ENCODE results near the gene NPPA.

The NPPA gene

DNA sequence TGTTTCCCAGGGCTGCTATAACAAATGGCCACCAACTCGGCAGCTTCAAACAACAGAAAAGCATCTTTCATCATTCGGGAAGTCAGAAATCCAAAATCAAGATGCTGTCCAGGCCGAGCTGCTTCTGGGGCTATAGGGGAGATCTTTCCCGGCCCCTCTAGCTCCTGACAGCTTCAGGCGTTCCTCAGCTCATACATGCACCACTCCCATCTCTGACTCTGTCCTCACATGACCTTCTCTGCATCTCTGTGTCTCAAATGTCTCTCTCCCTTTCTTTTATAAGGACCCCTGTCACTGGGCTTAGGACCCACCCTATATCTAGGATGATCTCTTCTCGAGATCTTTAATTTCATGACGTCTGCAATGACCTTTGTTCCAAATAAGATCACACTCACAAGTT lies 25.0 kb upstream of the NPPA start:
- no peak overlapping the region for H2AFZ ChIP-seq (ENCODE audit: low read length)
- H3K4me3 ChIP-seq (ENCODE audit: low read depth, low read length, poor library complexity, severe bottlenecking) = no peak overlapping the region
- H3K27me3 ChIP-seq (ENCODE audit: insufficient read depth, low read length) = peaks cover 3% of the 10 kb centered on the region; the same call in 1 of the 2 replicates
- H3F3A ChIP-seq (ENCODE audit: insufficient read depth, low read length) = no peaks in the 10 kb centered on the region
- TF ChIP-seq EZH2 (IDR thresholded peaks at IDR 0.05; ENCODE audit: borderline replicate concordance, low read length) = no peak
- H3K79me2 ChIP-seq (ENCODE audit: insufficient read depth, low read length) = no peaks in the 10 kb centered on the region
- no peak overlapping the region for H3K4me2 ChIP-seq (ENCODE audit: low read length)
- no peaks in the 10 kb centered on the region for H3K9me2 ChIP-seq (ENCODE audit: low read depth, low read length)
- H3K9ac ChIP-seq (ENCODE audit: low read length) = no peak overlapping the region
- no peak overlapping the region for H3K27ac ChIP-seq (ENCODE audit: low read depth, low read length, poor library complexity, severe bottlenecking)
- H3K36me3 ChIP-seq (ENCODE audit: insufficient read depth, low read length) = no peaks in the 10 kb centered on the region
- H3K4me1 ChIP-seq (ENCODE audit: insufficient read depth, low read length, severe bottlenecking) = no peaks in the 10 kb centered on the region
- H4K20me1 ChIP-seq (ENCODE audit: insufficient read depth, low read length) = no peaks in the 10 kb centered on the region
- no peaks in the 10 kb centered on the region for H3K9me3 ChIP-seq (ENCODE audit: low read length)

DNA sequence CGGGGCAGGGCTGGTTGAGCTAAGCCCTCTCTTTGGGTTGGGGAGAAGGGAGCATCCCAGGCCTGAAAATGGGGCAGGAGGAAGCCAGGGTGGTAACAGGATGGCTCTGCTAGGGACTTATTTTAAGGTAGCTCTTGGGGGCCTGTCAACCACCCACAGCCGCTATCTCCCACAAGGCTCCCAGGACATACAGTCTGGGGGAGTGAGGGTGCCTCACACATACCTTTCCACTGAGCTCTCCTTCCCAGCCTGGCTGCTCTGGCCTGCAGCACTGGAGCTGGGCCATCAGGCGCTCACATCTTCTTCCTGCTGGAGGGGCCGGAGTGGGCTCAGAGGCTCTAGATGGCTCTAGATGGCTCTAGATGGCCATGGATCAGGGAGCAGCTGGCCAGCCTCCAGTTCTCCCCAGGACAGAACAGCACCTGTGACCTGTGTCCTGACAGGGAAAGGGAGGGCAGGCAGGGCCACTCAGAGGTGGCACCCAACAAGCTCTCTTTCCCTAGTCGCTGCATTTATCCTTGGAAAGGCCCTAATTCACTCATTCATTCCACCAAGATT lies 22.1 kb upstream of the NPPA start:
- no peaks in the 10 kb centered on the region for H3F3A ChIP-seq (ENCODE audit: insufficient read depth, low read length)
- no peaks in the 10 kb centered on the region for H3K4me1 ChIP-seq (ENCODE audit: insufficient read depth, low read length, severe bottlenecking)
- no peak overlapping the region for H3K9ac ChIP-seq (ENCODE audit: low read length)
- no peaks in the 10 kb centered on the region for H3K9me3 ChIP-seq (ENCODE audit: low read length)
- H3K4me3 ChIP-seq (ENCODE audit: low read depth, low read length, poor library complexity, severe bottlenecking) = no peak overlapping the region
- no peak for TF ChIP-seq EZH2 (IDR thresholded peaks at IDR 0.05; ENCODE audit: borderline replicate concordance, low read length)
- TF ChIP-seq, protein P1, sequence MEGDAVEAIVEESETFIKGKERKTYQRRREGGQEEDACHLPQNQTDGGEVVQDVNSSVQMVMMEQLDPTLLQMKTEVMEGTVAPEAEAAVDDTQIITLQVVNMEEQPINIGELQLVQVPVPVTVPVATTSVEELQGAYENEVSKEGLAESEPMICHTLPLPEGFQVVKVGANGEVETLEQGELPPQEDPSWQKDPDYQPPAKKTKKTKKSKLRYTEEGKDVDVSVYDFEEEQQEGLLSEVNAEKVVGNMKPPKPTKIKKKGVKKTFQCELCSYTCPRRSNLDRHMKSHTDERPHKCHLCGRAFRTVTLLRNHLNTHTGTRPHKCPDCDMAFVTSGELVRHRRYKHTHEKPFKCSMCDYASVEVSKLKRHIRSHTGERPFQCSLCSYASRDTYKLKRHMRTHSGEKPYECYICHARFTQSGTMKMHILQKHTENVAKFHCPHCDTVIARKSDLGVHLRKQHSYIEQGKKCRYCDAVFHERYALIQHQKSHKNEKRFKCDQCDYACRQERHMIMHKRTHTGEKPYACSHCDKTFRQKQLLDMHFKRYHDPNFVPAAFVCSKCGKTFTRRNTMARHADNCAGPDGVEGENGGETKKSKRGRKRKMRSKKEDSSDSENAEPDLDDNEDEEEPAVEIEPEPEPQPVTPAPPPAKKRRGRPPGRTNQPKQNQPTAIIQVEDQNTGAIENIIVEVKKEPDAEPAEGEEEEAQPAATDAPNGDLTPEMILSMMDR (IDR thresholded peaks at IDR 0.05; ENCODE audit: low read length) = no peak
- no peak overlapping the region for H3K27ac ChIP-seq (ENCODE audit: low read depth, low read length, poor library complexity, severe bottlenecking)
- H4K20me1 ChIP-seq (ENCODE audit: insufficient read depth, low read length) = no peaks in the 10 kb centered on the region
- H3K27me3 ChIP-seq (ENCODE audit: insufficient read depth, low read length) = peaks cover 1% of the 10 kb centered on the region; the same call in 1 of the 2 replicates
- no peak overlapping the region for H2AFZ ChIP-seq (ENCODE audit: low read length)
- H3K36me3 ChIP-seq (ENCODE audit: insufficient read depth, low read length) = no peaks in the 10 kb centered on the region
- no peak overlapping the region for H3K4me2 ChIP-seq (ENCODE audit: low read length)
- no peaks in the 10 kb centered on the region for H3K9me2 ChIP-seq (ENCODE audit: low read depth, low read length)
- no peaks in the 10 kb centered on the region for H3K79me2 ChIP-seq (ENCODE audit: insufficient read depth, low read length)

DNA sequence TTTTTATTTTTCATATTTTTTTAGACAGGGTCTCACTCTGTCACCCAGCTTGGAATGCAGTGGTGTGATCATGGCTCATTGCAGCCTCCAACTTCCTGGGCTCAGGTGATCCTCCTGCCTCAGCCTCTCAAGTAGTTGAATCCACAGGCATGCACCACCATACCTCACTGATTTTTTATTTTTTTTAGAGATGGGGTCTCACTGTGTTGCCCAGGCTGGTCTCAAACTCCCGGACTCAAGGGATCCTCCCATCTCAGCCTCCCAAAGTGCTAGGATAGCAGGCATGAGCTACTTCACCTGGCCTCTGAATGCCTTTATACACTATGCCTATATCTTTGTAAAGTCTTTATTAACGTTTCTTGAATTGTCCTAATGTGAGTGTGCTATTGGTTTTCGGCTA lies 21.5 kb upstream of the NPPA start:
- Histone ChIP-seq H3K4me2 (ENCODE audit: low read length) (no peak overlapping the region), H3F3A (ENCODE audit: insufficient read depth, low read length) (no peaks in the 10 kb centered on the region), H3K9me3 (ENCODE audit: low read length) (no peaks in the 10 kb centered on the region), H4K20me1 (ENCODE audit: insufficient read depth, low read length) (no peaks in the 10 kb centered on the region), H3K9ac (ENCODE audit: low read length) (no peak overlapping the region), H3K27ac (ENCODE audit: low read depth, low read length, poor library complexity, severe bottlenecking) (no peak overlapping the region), H3K79me2 (ENCODE audit: insufficient read depth, low read length) (no peaks in the 10 kb centered on the region), H3K36me3 (ENCODE audit: insufficient read depth, low read length) (no peaks in the 10 kb centered on the region), H2AFZ (ENCODE audit: low read length) (no peak overlapping the region), H3K4me1 (ENCODE audit: insufficient read depth, low read length, severe bottlenecking) (no peaks in the 10 kb centered on the region), H3K4me3 (ENCODE audit: low read depth, low read length, poor library complexity, severe bottlenecking) (no peak overlapping the region), H3K9me2 (ENCODE audit: low read depth, low read length) (no peaks in the 10 kb centered on the region), H3K27me3 (ENCODE audit: insufficient read depth, low read length) (no peaks in the 10 kb centered on the region)
- TF ChIP-seq, protein P1 (IDR thresholded peaks at IDR 0.05; ENCODE audit: low read length) = no peak
- no peak for TF ChIP-seq EZH2 (IDR thresholded peaks at IDR 0.05; ENCODE audit: borderline replicate concordance, low read length)

DNA sequence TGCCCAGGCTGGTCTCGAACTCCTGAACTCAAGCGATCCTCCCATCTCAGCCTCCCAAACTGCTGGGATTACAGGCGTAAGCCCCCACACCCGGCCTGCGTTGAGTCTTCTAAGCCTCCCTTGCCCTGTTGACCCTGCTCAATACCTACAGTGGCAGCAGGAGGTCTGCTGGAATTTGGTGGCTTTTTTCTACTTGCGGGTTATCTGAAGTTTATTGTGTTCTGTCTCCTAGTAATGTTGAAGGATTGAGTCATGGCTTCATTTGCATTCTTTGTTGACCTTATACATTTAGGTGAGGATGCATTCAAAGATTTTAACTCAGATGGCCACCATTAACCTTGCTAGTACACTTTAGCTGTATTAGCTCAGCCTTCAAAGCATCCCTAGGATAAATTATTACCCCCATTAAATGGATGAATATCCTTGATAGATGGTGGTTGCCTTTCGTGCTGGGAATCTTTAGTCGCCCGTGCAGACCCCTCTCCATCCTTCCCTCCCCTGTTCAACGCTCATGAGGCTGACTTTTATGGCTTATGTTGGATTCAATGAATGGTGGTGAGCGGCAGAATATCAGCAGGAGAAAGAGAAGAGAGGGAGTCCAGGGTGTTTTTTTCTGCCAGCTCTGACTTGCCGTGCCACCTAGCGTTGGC lies 20.9 kb upstream of the NPPA start:
- no peak overlapping the region for H3K4me2 ChIP-seq (ENCODE audit: low read length)
- H3K79me2 ChIP-seq (ENCODE audit: insufficient read depth, low read length) = no peaks in the 10 kb centered on the region
- no peak for TF ChIP-seq EZH2 (IDR thresholded peaks at IDR 0.05; ENCODE audit: borderline replicate concordance, low read length)
- TF ChIP-seq, protein P1 (IDR thresholded peaks at IDR 0.05; ENCODE audit: low read length) = no peak; the same call in 1 of the 2 replicates
- H3F3A ChIP-seq (ENCODE audit: insufficient read depth, low read length) = no peaks in the 10 kb centered on the region
- H3K9ac ChIP-seq (ENCODE audit: low read length) = no peak overlapping the region
- no peak overlapping the region for H2AFZ ChIP-seq (ENCODE audit: low read length)
- H3K27me3 ChIP-seq (ENCODE audit: insufficient read depth, low read length) = no peaks in the 10 kb centered on the region
- no peak overlapping the region for H3K27ac ChIP-seq (ENCODE audit: low read depth, low read length, poor library complexity, severe bottlenecking)
- no peaks in the 10 kb centered on the region for H3K9me3 ChIP-seq (ENCODE audit: low read length)
- H4K20me1 ChIP-seq (ENCODE audit: insufficient read depth, low read length) = no peaks in the 10 kb centered on the region
- no peaks in the 10 kb centered on the region for H3K4me1 ChIP-seq (ENCODE audit: insufficient read depth, low read length, severe bottlenecking)
- H3K4me3 ChIP-seq (ENCODE audit: low read depth, low read length, poor library complexity, severe bottlenecking) = no peak overlapping the region
- no peaks in the 10 kb centered on the region for H3K36me3 ChIP-seq (ENCODE audit: insufficient read depth, low read length)
- H3K9me2 ChIP-seq (ENCODE audit: low read depth, low read length) = no peaks in the 10 kb centered on the region

Measured in OCI-LY1 (cell line).